AG10803 (cell line): ENCODE data around the gene DAPK1.

Source experiments
- DNase-seq: peaks from one replicate; pipeline ENCODE4 v3.0.0; 2010; ENCODE audit warnings: low read depth
- H3K4me3 ChIP-seq: 2 replicates; pipeline ENCODE4 v1.5.1; 2011; ENCODE audit warnings: mild to moderate bottlenecking, low read length, control low read depth
- CTCF ChIP-seq: conservative IDR thresholded peaks from 2 replicates; pipeline ENCODE4 v1.5.1; 2011; ENCODE audit warnings: mild to moderate bottlenecking, low read length, control low read depth, inconsistent platforms

The DAPK1 gene

GRCh38 chr9:87713988-87714330, 216.3 kb downstream of the DAPK1 start:
- no peak for TF ChIP-seq CTCF
- peak overlapping the region; percentile 43 for H3K4me3 ChIP-seq
- no peak for DNase-seq

- no peak overlapping the region for H3K4me3 ChIP-seq
- DNase-seq = peak; percentile 93
- no peak for TF ChIP-seq CTCF
Observed at GRCh38 chr9:87714819-87715218, 217.2 kb downstream of the DAPK1 start.

DNA sequence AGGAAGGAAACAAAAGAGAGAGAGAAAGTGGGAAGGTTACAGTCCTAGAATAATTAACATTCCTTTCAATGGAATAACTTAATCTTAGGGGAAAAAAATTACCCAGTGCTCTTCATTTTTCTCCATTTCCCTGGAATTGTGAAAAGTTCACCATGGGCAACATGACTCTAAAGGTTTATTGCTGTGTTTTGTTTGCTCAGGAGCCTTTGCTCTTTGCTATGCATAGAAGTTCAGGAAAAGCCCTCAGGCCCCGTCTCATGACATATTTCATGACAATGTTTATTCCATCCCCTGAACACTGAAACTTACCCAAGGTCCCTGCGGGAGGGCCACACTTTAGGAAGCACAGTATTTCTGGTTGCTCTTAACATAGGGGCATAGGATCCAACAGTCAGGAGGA, 218.5 kb downstream of the DAPK1 start:
- no peak overlapping the region for H3K4me3 ChIP-seq
- no peak for TF ChIP-seq CTCF
- DNase-seq = peak; percentile 34

DNA sequence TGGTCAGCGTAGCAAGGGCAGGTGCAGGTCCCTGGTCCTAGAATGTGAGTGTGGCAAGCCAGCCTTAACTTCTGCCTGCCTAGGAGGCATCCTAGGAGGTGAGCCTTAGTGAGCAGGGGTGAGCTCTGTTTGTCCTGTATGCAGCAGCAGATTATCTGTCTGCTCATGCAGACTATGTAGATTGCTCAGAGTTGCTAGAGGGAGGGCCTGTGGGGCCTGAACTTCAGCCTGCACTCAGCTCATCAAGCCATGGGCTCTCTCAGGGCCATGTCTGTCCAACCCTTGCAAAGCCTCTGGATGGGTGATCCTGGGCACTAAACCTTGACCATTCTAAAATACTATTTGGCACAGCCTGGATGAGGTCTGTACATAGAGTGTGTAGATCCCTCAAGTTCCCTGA, 219.8 kb downstream of the DAPK1 start:
- no peak overlapping the region for H3K4me3 ChIP-seq
- no peak for TF ChIP-seq CTCF
- DNase-seq = no peak

DNA sequence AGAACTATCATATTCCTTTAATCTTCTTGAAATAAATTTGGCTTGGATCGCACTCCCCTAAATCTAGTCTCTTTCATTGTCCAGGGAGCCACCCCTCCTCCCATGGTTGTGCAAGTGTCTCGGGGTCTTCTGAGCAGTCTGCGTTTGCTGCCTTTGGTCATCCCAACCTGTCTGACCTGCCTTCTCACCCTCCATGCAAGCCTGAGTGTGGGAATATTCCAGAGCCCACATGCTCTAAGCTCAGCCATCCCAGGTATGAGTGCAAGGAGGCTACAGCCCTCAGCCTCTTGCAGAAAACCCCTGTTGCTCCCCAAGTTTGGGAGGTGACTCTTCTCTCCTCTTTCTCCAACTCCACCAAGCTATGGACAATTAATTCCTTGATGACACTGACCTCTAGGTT, 220.6 kb downstream of the DAPK1 start:
- no peak overlapping the region for H3K4me3 ChIP-seq
- no peak for DNase-seq
- TF ChIP-seq CTCF = no peak

GRCh38 chr9:87718852-87719612, 221.4 kb downstream of the DAPK1 start:
- no peak overlapping the region for H3K4me3 ChIP-seq
- no peak for DNase-seq
- TF ChIP-seq CTCF = no peak

- no peak overlapping the region for H3K4me3 ChIP-seq
- no peak for DNase-seq
- TF ChIP-seq CTCF = no peak
Observed at GRCh38 chr9:87720173-87720572, 222.5 kb downstream of the DAPK1 start.
